Effector memory CD4-positive, alpha-beta T cell (primary cell): ENCODE data around the gene TWF2.
A peak's percentile ranks its signal among the peaks of the same experiment; 100 is the strongest.

ENCODE experiments used
- DNase-seq, 3 donors: peaks; one replicate each; pipeline ENCODE4 v3.0.0-alpha.2; 2020
- H3K27ac ChIP-seq: 2 replicates; pipeline ENCODE4 v1.7.0; 2013; ENCODE audit warnings: mild to moderate bottlenecking, low read length, moderate library complexity; ENCODE audit not compliant: insufficient read depth, poor library complexity, severe bottlenecking
- H3K27me3 ChIP-seq: replicated peaks from 2 replicates; pipeline ENCODE4 v1.7.0; 2013; ENCODE audit warnings: mild to moderate bottlenecking, low read length; ENCODE audit not compliant: insufficient read depth, control insufficient read depth, poor library complexity, severe bottlenecking
- H3K36me3 ChIP-seq: 2 replicates; pipeline ENCODE4 v1.7.0; 2013; ENCODE audit warnings: mild to moderate bottlenecking, low read length, moderate library complexity; ENCODE audit not compliant: control insufficient read depth, insufficient read depth
- H3K4me1 ChIP-seq: 2 replicates; pipeline ENCODE4 v1.7.0; 2013; ENCODE audit warnings: low read length, mild to moderate bottlenecking; ENCODE audit not compliant: control insufficient read depth, insufficient read depth, poor library complexity, severe bottlenecking
- H3K4me3 ChIP-seq: 2 replicates; pipeline ENCODE4 v1.7.0; 2013; ENCODE audit warnings: low read length, low read depth, mild to moderate bottlenecking; ENCODE audit not compliant: insufficient read depth, poor library complexity, severe bottlenecking
- H3K9me3 ChIP-seq: 2 replicates; pipeline ENCODE4 v1.7.0; 2013; ENCODE audit warnings: mild to moderate bottlenecking, low read length, moderate library complexity; ENCODE audit not compliant: control insufficient read depth

The TWF2 gene

GRCh38 chr3:52232279-52233107 is 6.5 kb downstream of the TWF2 start:
- Histone ChIP-seq H3K9me3 (no peaks in the 10 kb centered on the region), H3K4me1 (peaks cover 35% of the 10 kb centered on the region), H3K36me3 (peaks cover 53% of the 10 kb centered on the region), H3K4me3 (no peak overlapping the region), H3K27ac (peak overlapping the region; percentile 42), H3K27me3 (no peaks in the 10 kb centered on the region)
- DNase-seq: no peak

- Histone ChIP-seq H3K27me3 (no peaks in the 10 kb centered on the region), H3K4me3 (no peak overlapping the region), H3K36me3 (peaks cover 54% of the 10 kb centered on the region), H3K9me3 (no peaks in the 10 kb centered on the region), H3K27ac (peak overlapping the region; percentile 5), H3K4me1 (peaks cover 28% of the 10 kb centered on the region)
- DNase-seq: peak; percentile 71 to 85 (median 83)
Measured at GRCh38 chr3:52231502-52232278, 7.3 kb downstream of the TWF2 start.

- H3K36me3 ChIP-seq: peaks cover 54% of the 10 kb centered on the region
Measured at GRCh38 chr3:52230889-52231499, 8.0 kb downstream of the TWF2 start.

GRCh38 chr3:52230461-52230860 is 8.5 kb downstream of the TWF2 start:
- Histone ChIP-seq H3K4me1 (peaks cover 31% of the 10 kb centered on the region), H3K9me3 (no peaks in the 10 kb centered on the region), H3K27me3 (no peaks in the 10 kb centered on the region), H3K4me3 (no peak overlapping the region), H3K36me3 (peaks cover 54% of the 10 kb centered on the region), H3K27ac (no peak overlapping the region)
- DNase-seq: no peak

More at GRCh38 chr3:52230889-52231499, 8.0 kb downstream of the TWF2 start:
- H3K4me1 ChIP-seq: peaks cover 30% of the 10 kb centered on the region
- DNase-seq: no peak
- H3K27ac ChIP-seq: no peak overlapping the region
- H3K27me3 ChIP-seq: no peaks in the 10 kb centered on the region
- H3K9me3 ChIP-seq: no peaks in the 10 kb centered on the region
- H3K4me3 ChIP-seq: no peak overlapping the region

GRCh38 chr3:52229656-52230055 is 9.3 kb downstream of the TWF2 start:
- H3K4me1 ChIP-seq: peaks cover 33% of the 10 kb centered on the region
- no peaks in the 10 kb centered on the region for H3K27me3 ChIP-seq
- H3K36me3 ChIP-seq: peaks cover 49% of the 10 kb centered on the region
- H3K4me3 ChIP-seq: no peak overlapping the region
- no peaks in the 10 kb centered on the region for H3K9me3 ChIP-seq
- H3K27ac ChIP-seq: no peak overlapping the region
- DNase-seq: no peak

GRCh38 chr3:52228751-52229291 is 10.1 kb downstream of the TWF2 start:
- no peak overlapping the region for H3K4me3 ChIP-seq
- peaks cover 41% of the 10 kb centered on the region for H3K36me3 ChIP-seq
- no peak overlapping the region for H3K27ac ChIP-seq
- DNase-seq: no peak
- no peaks in the 10 kb centered on the region for H3K27me3 ChIP-seq
- H3K9me3 ChIP-seq: no peaks in the 10 kb centered on the region
- H3K4me1 ChIP-seq: peaks cover 41% of the 10 kb centered on the region

- DNase-seq: no peak
- peaks cover 40% of the 10 kb centered on the region for H3K36me3 ChIP-seq
Measured at GRCh38 chr3:52228266-52228665, 10.7 kb downstream of the TWF2 start.

GRCh38 chr3:52227766-52228165 is 11.2 kb downstream of the TWF2 start:
- Histone ChIP-seq H3K4me1 (peaks cover 45% of the 10 kb centered on the region), H3K27ac (no peak overlapping the region), H3K9me3 (no peaks in the 10 kb centered on the region), H3K27me3 (no peaks in the 10 kb centered on the region), H3K4me3 (no peak overlapping the region), H3K36me3 (peaks cover 40% of the 10 kb centered on the region)
- no peak for DNase-seq

More at GRCh38 chr3:52228266-52228665, 10.7 kb downstream of the TWF2 start:
- no peaks in the 10 kb centered on the region for H3K27me3 ChIP-seq
- no peak overlapping the region for H3K27ac ChIP-seq
- H3K4me3 ChIP-seq: no peak overlapping the region
- H3K9me3 ChIP-seq: no peaks in the 10 kb centered on the region
- H3K4me1 ChIP-seq: peaks cover 46% of the 10 kb centered on the region

GRCh38 chr3:52227117-52227516 is 11.8 kb downstream of the TWF2 start:
- no peaks in the 10 kb centered on the region for H3K9me3 ChIP-seq
- H3K4me1 ChIP-seq: peaks cover 51% of the 10 kb centered on the region
- no peaks in the 10 kb centered on the region for H3K27me3 ChIP-seq
- DNase-seq: no peak
- H3K36me3 ChIP-seq: peaks cover 40% of the 10 kb centered on the region
- peak overlapping the region; percentile 18 for H3K27ac ChIP-seq
- no peak overlapping the region for H3K4me3 ChIP-seq
